Urinary bladder (tissue), 4 donors: ENCODE results near the gene RNF25. TPM values are rescaled to one million over a fixed set of nuclear protein-coding genes. Genes with fewer than 3 reads are reported as not detected.

ENCODE experiments used
- DNase-seq: peaks from one replicate; pipeline ENCODE4 v3.0.0-alpha.2; 2015; ENCODE audit errors: extremely low spot score
- H3K27ac ChIP-seq: one replicate; pipeline ENCODE4 v1.5.1; 2013; ENCODE audit warnings: low read depth, mild to moderate bottlenecking, moderate library complexity
- H3K36me3 ChIP-seq: one replicate; pipeline ENCODE4 v1.6.1; 2013; ENCODE audit warnings: mild to moderate bottlenecking, moderate library complexity; ENCODE audit not compliant: insufficient read depth
- H3K4me1 ChIP-seq: one replicate; pipeline ENCODE4 v1.6.1; 2013; ENCODE audit warnings: mild to moderate bottlenecking, moderate library complexity; ENCODE audit not compliant: insufficient read depth
- H3K4me3 ChIP-seq: one replicate; pipeline ENCODE4 v1.5.1; 2013; ENCODE audit warnings: low read depth, low read length
- WGBS: extraction: QIAGEN DNeasy Blood & Tissue Kit; methylation state at CpG from one replicate; pipeline ENCODE4 v1.1.7; 2013; 5-methylcytosine and 5-hydroxymethylcytosine counted together
- polyA plus RNA-seq: library from polyadenylated mRNA; stranded (reverse); fragments of 200-250 nt; gene quantifications from one replicate; pipeline ENCODE4 v1.2.3, GENCODE V29; 2013
- total RNA-seq: library from RNA; depleted of rRNA; stranded (reverse); fragments of >200 nt; gene quantifications from one replicate; pipeline ENCODE4 v1.2.3, GENCODE V29; 2014
- donor health status: healthy with polysubstance abuse.
- donor health status: healthy.

The RNF25 gene, protein sequence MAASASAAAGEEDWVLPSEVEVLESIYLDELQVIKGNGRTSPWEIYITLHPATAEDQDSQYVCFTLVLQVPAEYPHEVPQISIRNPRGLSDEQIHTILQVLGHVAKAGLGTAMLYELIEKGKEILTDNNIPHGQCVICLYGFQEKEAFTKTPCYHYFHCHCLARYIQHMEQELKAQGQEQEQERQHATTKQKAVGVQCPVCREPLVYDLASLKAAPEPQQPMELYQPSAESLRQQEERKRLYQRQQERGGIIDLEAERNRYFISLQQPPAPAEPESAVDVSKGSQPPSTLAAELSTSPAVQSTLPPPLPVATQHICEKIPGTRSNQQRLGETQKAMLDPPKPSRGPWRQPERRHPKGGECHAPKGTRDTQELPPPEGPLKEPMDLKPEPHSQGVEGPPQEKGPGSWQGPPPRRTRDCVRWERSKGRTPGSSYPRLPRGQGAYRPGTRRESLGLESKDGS
- total RNA-seq (20.6 TPM), polyA plus RNA-seq (29.0 TPM)

DNA sequence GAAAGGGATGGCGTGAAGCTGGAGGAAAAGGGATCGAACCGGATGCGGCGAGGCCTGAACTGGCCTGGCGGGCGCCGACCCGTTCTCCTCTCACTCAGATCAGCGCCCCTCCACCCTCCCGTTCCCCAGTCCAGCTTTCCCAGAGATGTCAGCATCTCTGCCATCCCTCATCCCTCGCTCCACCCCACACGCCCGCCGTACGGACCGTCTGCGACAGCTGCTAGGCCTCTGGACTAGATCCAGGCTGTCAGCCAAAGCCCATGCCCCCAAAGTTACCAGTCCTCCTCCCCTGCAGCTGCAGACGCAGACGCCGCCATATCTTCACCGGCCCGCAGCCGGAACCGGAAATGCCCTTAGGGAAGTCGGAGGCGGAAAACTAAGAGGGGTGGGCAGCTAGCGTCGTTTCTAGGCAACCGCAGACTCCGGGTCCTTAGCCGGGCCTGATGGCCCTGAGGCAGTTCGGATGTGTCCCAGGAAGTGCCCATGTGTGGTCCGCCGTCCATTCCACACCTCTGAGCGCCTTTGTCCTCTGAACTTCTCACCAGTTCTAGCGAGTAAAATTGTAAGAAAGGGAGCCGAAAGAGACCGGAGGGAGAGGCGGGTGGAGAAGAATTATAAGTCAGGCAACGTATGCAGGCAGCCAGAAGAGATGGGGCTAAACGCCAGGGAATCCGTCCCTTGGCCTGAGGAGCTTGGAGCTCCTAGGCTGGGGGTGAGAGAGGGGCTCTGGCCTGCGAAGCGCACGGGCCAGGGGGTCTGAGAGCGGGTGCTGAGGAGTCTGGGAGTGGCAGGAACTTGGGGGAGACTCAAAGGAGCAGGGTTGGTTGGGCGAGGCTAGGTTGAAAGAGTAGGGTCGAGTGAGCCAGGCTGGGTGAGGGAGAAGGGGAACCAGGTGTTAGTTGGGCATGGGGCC lies at the start of gene RNF25, which contains the start of gene STK36:
TSS of gene RNF25 (minus strand) at position 349 of the 913 bp plus-strand sequence. CDS start at position 317, 32 bp downstream.
TSS of gene STK36 (plus strand) at position 433 of the 913 bp plus-strand sequence. CDS start 744 bp downstream, outside the sequence.
- H3K36me3 ChIP-seq = peaks cover 3% of the 10 kb centered on the region
- under 1% methylated on average over 49 of the region's 49 CpGs for WGBS
- H3K4me3 ChIP-seq = peak within 1 kb of the TSS; percentile 82
- no peaks in the 10 kb centered on the region for H3K4me1 ChIP-seq
- peak; percentile 83 for DNase-seq
- H3K27ac ChIP-seq = peak within 1 kb of the TSS; percentile 27

DNA sequence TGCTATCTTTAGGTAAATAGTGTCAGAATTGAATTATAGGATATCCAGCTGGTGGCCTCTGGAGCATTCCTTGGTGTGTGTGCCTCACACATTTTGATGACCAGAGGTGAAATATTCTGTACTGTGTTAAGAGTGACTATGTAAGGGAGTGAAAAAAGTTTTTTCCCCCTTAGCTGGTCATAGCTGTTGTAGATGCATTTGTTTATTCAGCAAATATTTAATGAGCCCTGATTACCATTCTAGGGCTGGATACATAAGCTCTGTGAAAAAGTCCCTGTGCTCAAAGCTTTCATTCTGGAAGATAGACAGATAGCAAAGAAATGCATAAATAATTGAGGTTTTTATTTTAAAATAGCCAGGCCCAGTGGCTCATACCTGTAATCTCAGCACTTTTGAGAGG lies 49.7 kb upstream of the RNF25 start:
- Histone ChIP-seq H3K36me3 (peaks cover 2% of the 10 kb centered on the region), H3K4me1 (no peaks in the 10 kb centered on the region), H3K27ac (no peak overlapping the region), H3K4me3 (no peak overlapping the region)
- DNase-seq = no peak

DNA sequence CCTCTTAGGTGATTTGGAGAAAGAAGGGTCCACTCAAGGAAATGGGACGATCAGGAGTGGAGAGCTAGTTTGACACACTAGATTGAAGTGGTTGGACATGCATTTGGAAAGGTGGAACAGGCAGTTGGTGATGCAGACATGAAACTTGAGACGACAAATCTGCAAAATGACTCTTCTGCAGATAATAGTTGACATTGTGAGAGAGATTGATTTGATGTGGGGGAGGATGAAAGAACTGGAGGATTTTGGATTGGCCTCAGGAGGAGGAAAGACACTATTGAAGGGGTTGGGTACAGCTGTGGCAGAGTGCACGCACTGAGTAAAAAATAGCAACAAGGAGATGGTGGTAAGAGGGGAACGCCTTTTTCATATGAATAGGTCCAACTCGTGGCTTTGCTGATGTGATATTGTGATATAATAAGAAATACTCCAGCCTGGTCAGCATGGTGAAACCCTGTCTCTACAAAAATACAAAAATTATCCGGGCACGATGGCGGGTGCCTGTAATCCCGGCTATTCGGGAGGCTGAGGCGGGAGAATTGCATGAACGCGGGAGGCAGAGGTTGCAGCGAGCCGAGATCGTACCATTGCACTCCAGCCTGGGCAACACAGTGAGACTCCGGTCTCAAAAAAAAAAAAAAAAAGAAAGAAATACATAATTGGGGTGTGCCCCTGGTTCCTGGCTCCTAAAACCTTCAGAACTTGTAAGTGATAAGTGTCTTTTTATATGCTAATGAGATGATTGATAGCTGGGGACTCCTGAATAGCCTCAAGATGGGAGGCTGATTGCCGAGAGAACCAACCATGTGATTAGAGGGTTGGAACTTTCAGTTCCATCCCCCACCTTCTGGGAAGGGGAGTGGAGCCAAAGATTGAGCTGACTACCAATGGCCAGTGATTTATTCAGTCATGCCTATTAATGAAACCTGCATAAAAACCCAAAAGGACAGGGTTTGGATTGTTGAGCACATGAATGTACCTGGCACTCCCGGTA lies 48.5 kb upstream of the RNF25 start:
- H3K27ac ChIP-seq = no peak overlapping the region
- H3K4me3 ChIP-seq = no peak overlapping the region
- peaks cover 2% of the 10 kb centered on the region for H3K36me3 ChIP-seq
- H3K4me1 ChIP-seq = no peaks in the 10 kb centered on the region
- 95% methylated on average over 19 of the region's 19 CpGs for WGBS
- no peak for DNase-seq

DNA sequence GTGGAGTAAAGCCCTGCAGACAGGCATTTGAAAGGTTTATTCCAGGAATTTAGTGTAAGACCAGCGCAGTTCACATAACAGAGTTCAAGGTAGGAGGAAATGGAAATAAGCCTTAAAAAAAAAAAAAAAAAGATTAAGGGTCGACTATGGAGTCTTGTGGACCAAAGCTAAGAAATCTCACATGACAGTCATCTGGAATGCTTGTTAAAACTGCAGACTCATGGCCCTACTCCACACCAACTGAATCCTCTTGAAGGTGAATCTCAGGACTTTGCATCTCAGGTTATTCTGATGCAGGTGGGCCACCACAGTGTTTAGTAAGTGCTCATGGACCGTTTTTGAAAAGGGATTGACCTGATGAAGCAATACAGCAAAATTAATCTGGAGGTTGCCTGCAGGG lies 47.7 kb upstream of the RNF25 start:
- H3K36me3 ChIP-seq = peaks cover 2% of the 10 kb centered on the region
- DNase-seq = no peak
- H3K4me1 ChIP-seq = no peaks in the 10 kb centered on the region
- WGBS = 74% methylated on average over 3 of the region's 3 CpGs
- no peak overlapping the region for H3K27ac ChIP-seq
- H3K4me3 ChIP-seq = no peak overlapping the region

DNA sequence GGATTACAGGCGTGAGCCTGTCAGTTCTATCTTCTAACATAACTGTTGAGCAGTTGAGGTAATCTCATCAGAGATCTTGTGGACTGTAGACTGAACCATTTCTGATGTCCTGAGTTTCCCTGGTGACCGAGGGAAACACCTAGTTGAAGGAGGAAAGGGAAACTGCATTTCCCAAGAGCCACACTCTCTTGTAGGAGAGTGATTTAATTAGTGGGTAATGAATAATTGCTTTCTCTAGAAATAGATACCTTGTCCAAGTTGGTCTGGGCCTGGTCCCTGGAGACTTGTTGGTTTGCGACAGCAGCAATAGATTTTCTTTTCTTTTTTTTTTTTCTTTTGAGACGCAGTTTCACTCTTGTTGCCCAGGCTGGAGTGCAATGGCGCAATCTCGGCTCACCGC lies 46.3 kb upstream of the RNF25 start:
- no peak overlapping the region for H3K4me3 ChIP-seq
- no peak overlapping the region for H3K27ac ChIP-seq
- WGBS = 94% methylated on average over 7 of the region's 7 CpGs
- no peak for DNase-seq
- H3K36me3 ChIP-seq = peaks cover 2% of the 10 kb centered on the region
- peaks cover 1% of the 10 kb centered on the region for H3K4me1 ChIP-seq

DNA sequence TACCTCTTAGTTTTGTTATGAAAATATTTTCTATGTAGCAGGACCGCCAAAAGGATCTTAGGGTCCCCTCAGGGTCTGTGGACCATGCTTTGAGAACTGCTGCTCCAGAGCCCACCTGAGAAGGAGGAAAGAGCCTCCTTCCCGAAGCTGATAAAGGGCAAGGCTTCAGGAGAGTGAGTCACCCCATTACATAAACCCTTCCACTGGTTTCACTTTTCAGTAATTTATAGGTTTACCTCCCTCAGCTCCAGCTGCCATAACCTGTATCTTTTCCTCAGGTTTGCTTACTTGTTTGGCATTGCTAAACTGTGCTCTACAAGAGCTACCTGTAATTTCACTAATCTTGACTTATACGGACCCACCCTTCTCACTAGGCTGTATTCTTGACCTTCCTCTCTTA lies 45.5 kb upstream of the RNF25 start:
- peaks cover 2% of the 10 kb centered on the region for H3K36me3 ChIP-seq
- WGBS = 77% methylated on average over 3 of the region's 3 CpGs
- H3K4me3 ChIP-seq = no peak overlapping the region
- H3K4me1 ChIP-seq = peaks cover 1% of the 10 kb centered on the region
- DNase-seq = no peak
- no peak overlapping the region for H3K27ac ChIP-seq

DNA sequence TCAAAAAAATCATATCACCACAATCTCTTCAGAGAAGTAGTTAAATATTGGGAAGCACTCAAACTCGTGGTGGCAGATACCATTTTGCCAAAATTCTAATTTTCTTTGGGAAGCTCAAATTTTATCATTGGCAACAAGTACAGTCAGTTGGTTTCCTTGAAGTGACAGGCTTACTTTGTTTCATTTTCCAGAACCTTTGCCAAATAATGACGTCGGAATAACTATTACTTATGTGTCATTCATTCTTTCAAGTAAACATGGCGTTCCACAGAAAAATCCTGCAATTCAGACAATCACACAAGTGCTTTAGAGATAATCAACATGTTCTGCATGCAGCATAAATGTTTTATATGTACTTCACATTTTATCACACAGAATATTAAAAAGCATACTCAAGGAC lies 44.3 kb upstream of the RNF25 start:
- no peak overlapping the region for H3K4me3 ChIP-seq
- WGBS = 82% methylated on average over 4 of the region's 4 CpGs
- no peak for DNase-seq
- no peak overlapping the region for H3K27ac ChIP-seq
- H3K36me3 ChIP-seq = peaks cover 2% of the 10 kb centered on the region
- peaks cover 1% of the 10 kb centered on the region for H3K4me1 ChIP-seq

DNA sequence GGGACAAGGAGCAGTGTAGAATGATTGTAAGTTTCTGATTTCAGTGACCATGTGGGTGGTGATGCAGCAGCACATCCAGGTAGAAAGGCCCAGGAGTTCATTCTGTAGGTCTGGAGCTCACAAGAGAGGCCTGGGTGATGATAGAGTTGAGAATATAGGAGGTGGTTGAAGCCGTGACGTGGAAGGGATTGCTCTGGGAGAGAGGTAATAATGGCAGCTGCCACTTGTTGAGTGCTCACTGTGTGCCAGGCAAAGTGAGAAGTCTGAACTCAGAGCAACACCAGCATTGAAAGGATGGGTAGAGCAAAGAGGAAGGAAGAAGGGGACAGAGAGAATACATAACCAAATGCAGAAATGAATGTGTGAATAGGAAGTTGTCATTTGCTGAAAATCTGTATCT lies 42.1 kb upstream of the RNF25 start:
- Histone ChIP-seq H3K4me3 (no peak overlapping the region), H3K36me3 (peaks cover 2% of the 10 kb centered on the region), H3K27ac (no peak overlapping the region), H3K4me1 (peaks cover 1% of the 10 kb centered on the region)
- no peak for DNase-seq
- 94% methylated on average over 2 of the region's 2 CpGs for WGBS

DNA sequence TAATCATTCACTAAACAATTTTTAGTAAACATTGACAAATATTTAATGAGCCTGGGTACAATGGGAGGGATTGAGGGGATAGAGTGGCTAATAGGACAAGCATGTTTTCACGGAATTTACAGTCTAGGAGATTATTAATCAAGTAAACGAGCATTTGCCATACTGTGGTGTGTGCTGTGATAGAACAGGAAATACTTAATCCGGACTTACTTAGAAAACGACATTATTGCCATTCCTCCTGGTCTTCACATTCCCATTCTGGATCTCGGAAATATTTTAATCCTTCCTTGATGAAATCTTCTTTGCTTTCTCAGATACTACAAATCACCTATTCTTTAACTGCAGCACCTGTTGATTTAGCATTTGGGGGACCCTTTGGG lies 39.7 kb upstream of the RNF25 start:
- peak overlapping the region; percentile 65 for H3K4me3 ChIP-seq
- no peak for DNase-seq
- peaks cover 1% of the 10 kb centered on the region for H3K4me1 ChIP-seq
- H3K36me3 ChIP-seq = no peaks in the 10 kb centered on the region
- H3K27ac ChIP-seq = no peak overlapping the region
- 13% methylated on average over 5 of the region's 5 CpGs for WGBS

DNA sequence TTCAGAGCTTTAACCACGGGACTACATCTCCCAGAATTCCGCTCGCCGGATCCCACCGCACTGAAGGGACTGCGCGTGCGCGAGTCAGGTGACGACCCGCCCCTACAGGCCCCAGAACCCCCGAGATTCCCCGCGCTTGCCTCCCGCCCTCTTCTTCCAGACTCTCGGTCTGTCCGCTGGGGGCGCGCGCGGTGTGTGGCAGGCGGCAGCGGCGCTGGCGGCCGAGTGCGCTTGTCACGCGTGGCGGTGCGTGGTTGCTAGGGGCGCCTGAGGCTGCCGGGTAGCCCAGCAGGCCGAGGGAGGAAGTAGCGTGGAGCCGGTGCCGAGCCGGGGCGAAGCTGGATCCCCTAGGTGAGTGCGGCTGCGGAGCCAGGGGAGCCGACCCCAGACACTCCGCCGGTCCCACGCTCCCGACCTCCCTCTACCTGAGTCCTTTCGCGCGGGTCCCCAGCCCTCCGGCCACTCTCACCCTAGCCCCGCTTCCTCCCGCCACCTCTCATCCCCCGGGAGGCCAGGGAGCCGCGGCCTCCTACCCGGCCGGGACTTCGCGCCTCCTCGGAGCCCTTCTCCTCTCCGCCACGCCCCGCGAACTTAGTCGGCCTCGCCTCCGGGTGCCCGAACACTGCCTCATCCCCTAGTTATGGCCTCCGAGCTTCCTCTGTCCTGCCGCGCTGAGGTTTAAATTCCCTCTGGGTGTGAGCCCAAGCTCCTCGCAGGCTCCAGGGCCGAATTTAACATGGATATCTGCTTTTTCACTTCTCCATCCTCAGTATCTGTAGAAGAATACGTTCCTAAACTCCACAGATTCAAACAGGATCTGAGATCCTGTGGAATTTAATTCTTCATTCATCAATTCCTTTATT lies 39.1 kb upstream of the RNF25 start, which contains the start of gene TTLL4:
TSS of gene TTLL4 (plus strand) at position 149 of the 863 bp plus-strand sequence. CDS start 26,842 bp downstream, outside the sequence.
- under 1% methylated on average over 74 of the region's 74 CpGs for WGBS
- H3K27ac ChIP-seq = peak within 1 kb of the TSS; percentile 86
- peak within 1 kb of the TSS; percentile 65 for H3K4me3 ChIP-seq
- H3K36me3 ChIP-seq = no peaks in the 10 kb centered on the region
- DNase-seq = peak; percentile 92
- H3K4me1 ChIP-seq = peaks cover 1% of the 10 kb centered on the region

DNA sequence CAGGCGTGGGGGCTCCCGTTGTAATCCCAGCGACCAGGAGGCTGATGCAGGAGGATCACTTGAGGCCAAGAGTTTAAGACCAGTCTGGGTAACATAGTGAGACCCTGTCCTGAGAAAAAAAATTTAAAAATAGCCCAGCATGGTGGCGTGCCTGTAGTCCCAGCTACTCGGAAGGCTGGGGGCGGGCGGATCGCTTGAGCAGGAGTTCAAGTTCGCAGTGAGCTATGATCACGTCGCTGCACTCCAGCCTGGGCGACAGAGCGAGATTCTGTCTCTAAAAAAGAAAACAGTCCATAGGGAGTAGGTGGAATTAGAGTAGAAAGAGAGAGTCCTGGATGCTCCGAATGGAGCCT lies 38.5 kb upstream of the RNF25 start:
- H3K4me1 ChIP-seq = peaks cover 1% of the 10 kb centered on the region
- no peak overlapping the region for H3K27ac ChIP-seq
- H3K4me3 ChIP-seq = no peak overlapping the region
- no peak for DNase-seq
- no peaks in the 10 kb centered on the region for H3K36me3 ChIP-seq
- 39% methylated on average over 14 of the region's 14 CpGs for WGBS

DNA sequence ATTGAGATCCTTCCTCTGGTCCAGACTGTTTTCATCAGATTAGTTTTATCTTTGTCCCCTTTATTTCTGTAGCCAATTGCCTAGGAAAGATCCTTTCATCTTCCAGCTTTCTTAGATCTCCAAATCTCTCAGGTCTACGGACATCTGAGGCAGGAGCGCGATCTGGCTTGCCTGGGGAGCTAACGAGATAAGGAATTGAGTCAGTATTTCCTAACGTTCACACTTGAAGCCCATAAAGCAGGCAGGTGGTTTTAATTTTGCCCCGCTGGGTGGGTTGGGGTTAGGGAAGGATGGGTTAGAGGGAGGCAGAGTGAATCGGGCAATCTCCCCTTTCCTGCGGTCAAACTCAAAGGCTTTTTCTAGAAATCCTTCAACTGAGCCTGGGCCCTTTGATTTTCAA lies 38.1 kb upstream of the RNF25 start:
- no peak for DNase-seq
- H3K27ac ChIP-seq = no peak overlapping the region
- H3K36me3 ChIP-seq = no peaks in the 10 kb centered on the region
- peaks cover 1% of the 10 kb centered on the region for H3K4me1 ChIP-seq
- H3K4me3 ChIP-seq = no peak overlapping the region
- 49% methylated on average over 8 of the region's 8 CpGs for WGBS
